Measurements from ENCODE around the gene TNK1.

DNA sequence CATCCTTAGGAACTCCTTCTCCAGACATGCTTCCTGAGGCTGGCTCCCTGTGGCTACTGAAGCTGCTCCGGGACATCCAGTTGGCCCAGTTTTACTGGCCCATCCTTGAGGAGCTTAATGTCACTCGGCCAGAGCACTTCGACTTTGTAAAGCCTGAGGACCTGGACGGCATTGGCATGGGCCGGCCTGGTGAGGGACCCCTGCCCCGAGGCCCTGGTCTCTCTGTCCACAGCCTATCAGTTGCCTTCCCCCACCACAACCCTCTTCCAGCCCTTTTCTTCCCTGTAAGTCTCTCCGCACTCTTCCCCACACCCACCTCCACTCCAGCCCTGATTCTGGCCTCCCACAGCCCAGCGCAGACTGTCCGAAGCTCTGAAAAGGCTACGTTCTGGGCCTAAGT, 2.0 kb downstream of the TNK1 start:
- TF ChIP-seq CTCF (IDR thresholded peaks at IDR 0.05; ENCODE audit: control extremely low read depth in 1 of 3, insufficient read depth in 1 of 3, low read depth in 1 of 3, low read length in 3 of 3) = no peak
- TF ChIP-seq PHF8 (conservative IDR thresholded peaks at IDR 0.05; ENCODE audit: low read depth, low read length) = no peak
- TF ChIP-seq EZH2 (IDR thresholded peaks at IDR 0.05; ENCODE audit: low read depth, low read length, severe bottlenecking) = no peak
- no peak for TF ChIP-seq EGR1 (IDR thresholded peaks at IDR 0.05; ENCODE audit: borderline replicate concordance, low read depth, low read length)
